ENCODE data around the gene HSCB. TPM values are rescaled to one million over a fixed set of nuclear protein-coding genes. Genes with fewer than 3 reads are reported as not detected.

The HSCB gene
- polyA plus RNA-seq, 1 donor from 2014 or later: 24.1 TPM

Other genes starting within 250 kb of the HSCB start
- 0.30 TPM for gene TTC28, start 62.2 kb upstream of the HSCB start, polyA plus RNA-seq
- 19.4 TPM for gene CHEK2, start 219 bp upstream of the HSCB start, polyA plus RNA-seq
- 12.0 TPM for gene CCDC117, start 30.7 kb downstream of the HSCB start, polyA plus RNA-seq
- gene XBP1, start 58.5 kb downstream of the HSCB start, polyA plus RNA-seq: 147 TPM
- gene ZNRF3, start 141.5 kb downstream of the HSCB start, polyA plus RNA-seq: 0.16 TPM